A673 (cell line): ENCODE results near the gene PISD. TPM values are rescaled to one million over a fixed set of nuclear protein-coding genes. Genes with fewer than 3 reads are reported as not detected.

Experiments
- BruUV-seq: library from RNA; stranded (reverse); fragments of 400-500 nt; replicated peaks from 2 replicates; lab custom pipeline; 2021; lab: Mats Ljungman, UMichigan
- CTCF ChIA-PET: fragments of 300-600 bp; sonication (Branson Sonifier 250); formaldehyde crosslinking; loops from one replicate; lab custom pipeline; 2022; ENCODE audit warnings: antibody characterized with exemption; lab: Charles Lee
- POLR2A ChIA-PET: fragments of 300-600 bp; sonication (Branson Sonifier 250); formaldehyde crosslinking; loops from one replicate; lab custom pipeline; 2022; ENCODE audit warnings: antibody characterized with exemption; ENCODE audit not compliant: low non-redundant PET; lab: Charles Lee
- DNase-seq: peaks from one replicate; pipeline ENCODE4 v3.0.0-alpha.2; 2015; ENCODE audit warnings: low spot score
- H3K27ac ChIP-seq: fragments of 200-600 bp; sonication (generic); 2 replicates; pipeline ENCODE4 v1.5.1; 2016; ENCODE audit warnings: mixed run types, low read depth, mild to moderate bottlenecking, mixed read lengths, antibody characterized with exemption, low read length; ENCODE audit not compliant: poor library complexity, severe bottlenecking
- H3K27me3 ChIP-seq: fragments of 200-600 bp; sonication (generic); replicated peaks from 2 replicates; pipeline ENCODE4 v1.6.1; 2017; ENCODE audit warnings: mixed run types, low read depth, mild to moderate bottlenecking, mixed read lengths, antibody characterized with exemption, low read length; ENCODE audit not compliant: insufficient read depth, poor library complexity
- H3K36me3 ChIP-seq: fragments of 200-600 bp; sonication (generic); 2 replicates; pipeline ENCODE4 v1.6.1; 2016; ENCODE audit warnings: mixed run types, mild to moderate bottlenecking, mixed read lengths, antibody characterized with exemption, low read length; ENCODE audit not compliant: insufficient read depth, poor library complexity, severe bottlenecking
- H3K4me1 ChIP-seq: fragments of 200-600 bp; sonication (generic); 2 replicates; pipeline ENCODE4 v1.6.1; 2017; ENCODE audit warnings: mixed run types, mild to moderate bottlenecking, mixed read lengths, antibody characterized with exemption, low read length; ENCODE audit not compliant: insufficient read depth, poor library complexity, severe bottlenecking
- H3K4me3 ChIP-seq: fragments of 200-600 bp; sonication (generic); 2 replicates; pipeline ENCODE4 v1.5.1; 2016; ENCODE audit warnings: low read depth, mixed run types, mild to moderate bottlenecking, mixed read lengths, low read length; ENCODE audit not compliant: poor library complexity, severe bottlenecking
- H3K9me3 ChIP-seq: fragments of 200-600 bp; sonication (generic); 2 replicates; pipeline ENCODE4 v1.6.1; 2016; ENCODE audit warnings: mixed run types, low read depth, mild to moderate bottlenecking, mixed read lengths, antibody characterized with exemption, low read length; ENCODE audit not compliant: poor library complexity, severe bottlenecking
- CTCF ChIP-seq: fragments of 300-800, 200-600 bp; sonication (generic); conservative IDR thresholded peaks from 2 replicates; pipeline ENCODE4 v1.5.1; 2017; ENCODE audit warnings: low read depth, mild to moderate bottlenecking, antibody characterized with exemption, low read length, moderate library complexity, mixed read lengths
- EZH2 ChIP-seq: fragments of 200-600 bp; sonication (generic); IDR thresholded peaks from 2 replicates; pipeline ENCODE4 v1.6.1; 2017; ENCODE audit warnings: borderline replicate concordance, low read depth, mild to moderate bottlenecking, mixed read lengths, antibody characterized with exemption, low read length; ENCODE audit not compliant: poor library complexity, severe bottlenecking
- intact Hi-C: fragments of 100-400 bp; cut with micrococcal nuclease; formaldehyde crosslinking; loops from one replicate; pipeline ENCODE4 v1.10.0; 2022; ENCODE audit not compliant: unreplicated experiment
- total RNA-seq: library from RNA; stranded (reverse); gene quantifications from 2 replicates; pipeline ENCODE4 v1.2.3, GENCODE V29; 2021

The PISD gene
- total RNA-seq, 1 experiment from 2014 or later = 39.0 TPM

GRCh38 chr22:31603574-31603973 lies 58.4 kb downstream of the PISD start:
- no TSS peak for BruUV-seq
- Histone ChIP-seq H3K27ac (no peak overlapping the region), H3K9me3 (no peaks in the 10 kb centered on the region), H3K4me3 (no peak overlapping the region), H3K36me3 (no peaks in the 10 kb centered on the region), H3K27me3 (no peaks in the 10 kb centered on the region), H3K4me1 (no peaks in the 10 kb centered on the region)
- intact Hi-C loops = no loop called here
- POLR2A ChIA-PET = interaction anchor here (0.5 kb wide), 1 partner anchor 26 kb away, joined by 3 read pairs; no protein-coding TSS in a partner anchor
- DNase-seq = no peak
- CTCF ChIA-PET = interaction anchor here (0.6 kb wide), 1 partner anchor 366 kb away, joined by 3 read pairs; no protein-coding TSS in a partner anchor
- no peak for TF ChIP-seq EZH2
- TF ChIP-seq CTCF = no peak

GRCh38 chr22:31603081-31603525 lies 58.9 kb downstream of the PISD start:
- Histone ChIP-seq H3K9me3 (no peaks in the 10 kb centered on the region), H3K36me3 (no peaks in the 10 kb centered on the region), H3K27me3 (no peaks in the 10 kb centered on the region), H3K4me1 (no peaks in the 10 kb centered on the region), H3K27ac (no peak overlapping the region), H3K4me3 (no peak overlapping the region)
- ChIA-PET POLR2A (interaction anchor here (0.5 kb wide), 1 partner anchor 26 kb away, joined by 3 read pairs; no protein-coding TSS in a partner anchor), CTCF (no interaction called here)
- intact Hi-C loops = no loop called here
- TF ChIP-seq CTCF (no peak), EZH2 (no peak)
- no peak for DNase-seq
- BruUV-seq = no TSS peak

- BruUV-seq = no TSS peak
- POLR2A ChIA-PET = no interaction called here
Observed at GRCh38 chr22:31602259-31602952, 59.6 kb downstream of the PISD start.

More at GRCh38 chr22:31602259-31602952, 59.6 kb downstream of the PISD start:
- no peaks in the 10 kb centered on the region for H3K27me3 ChIP-seq
- no peaks in the 10 kb centered on the region for H3K9me3 ChIP-seq
- H3K27ac ChIP-seq = no peak overlapping the region
- DNase-seq = no peak
- no peaks in the 10 kb centered on the region for H3K4me1 ChIP-seq
- CTCF ChIA-PET = no interaction called here
- H3K36me3 ChIP-seq = no peaks in the 10 kb centered on the region
- intact Hi-C loops = no loop called here
- no peak for TF ChIP-seq EZH2
- no peak for TF ChIP-seq CTCF
- no peak overlapping the region for H3K4me3 ChIP-seq
